Measurements from ENCODE around the gene NPEPL1.

The NPEPL1 gene

GRCh38 chr20:58701431-58702160, 9.0 kb downstream of the NPEPL1 start:
- DNase-seq = no peak

GRCh38 chr20:58702161-58702510, 9.5 kb downstream of the NPEPL1 start:
- DNase-seq = no peak

GRCh38 chr20:58702859-58703648, 10.5 kb downstream of the NPEPL1 start:
- no peak for DNase-seq

GRCh38 chr20:58703765-58704371, 11.3 kb downstream of the NPEPL1 start:
- no peak for DNase-seq

- DNase-seq = no peak
Observed at GRCh38 chr20:58705208-58705926, 12.8 kb downstream of the NPEPL1 start.

- no peak for DNase-seq
Observed at GRCh38 chr20:58706150-58706892, 13.7 kb downstream of the NPEPL1 start.

- no peak for DNase-seq
Observed at GRCh38 chr20:58706975-58707681, 14.5 kb downstream of the NPEPL1 start.

- no peak for DNase-seq
Observed at GRCh38 chr20:58707770-58708169, 15.2 kb downstream of the NPEPL1 start.

GRCh38 chr20:58708246-58708931, 15.8 kb downstream of the NPEPL1 start:
- DNase-seq = no peak

GRCh38 chr20:58709013-58709702, 16.6 kb downstream of the NPEPL1 start:
- DNase-seq = no peak

- no peak for DNase-seq
Observed at GRCh38 chr20:58709703-58710039, 17.1 kb downstream of the NPEPL1 start.

GRCh38 chr20:58710481-58711265, 18.1 kb downstream of the NPEPL1 start:
- no peak for DNase-seq

- no peak for DNase-seq
Observed at GRCh38 chr20:58711266-58712051, 18.9 kb downstream of the NPEPL1 start.

GRCh38 chr20:58712151-58712791, 19.7 kb downstream of the NPEPL1 start:
- no peak for DNase-seq

GRCh38 chr20:58712806-58713731, 20.5 kb downstream of the NPEPL1 start:
- DNase-seq = no peak

GRCh38 chr20:58713801-58714339, 21.3 kb downstream of the NPEPL1 start:
- DNase-seq = no peak

- no peak for DNase-seq
Observed at GRCh38 chr20:58714340-58714922, 21.8 kb downstream of the NPEPL1 start.
